OCI-LY3 (cell line): ENCODE data around the gene GFRA1.

Experiments
- H2AFZ ChIP-seq: fragments of 200-600, 300-600 bp; shearing (Covaris generic); 2 replicates; pipeline ENCODE4 v1.6.0; 2014; ENCODE audit warnings: antibody characterized with exemption, low read depth, low read length
- H3K27ac ChIP-seq: fragments of 200-600, 300-600 bp; sonication (generic); 2 replicates; pipeline ENCODE4 v1.5.1; 2014; ENCODE audit warnings: mild to moderate bottlenecking, low read length, moderate library complexity, mixed read lengths
- H3K27me3 ChIP-seq: fragments of 200-600, 300-600 bp; sonication (generic); 2 replicates; pipeline ENCODE4 v1.6.1; 2014; ENCODE audit warnings: low read depth, low read length, mixed read lengths
- H3K36me3 ChIP-seq: fragments of 200-600, 300-600 bp; sonication (generic); replicated peaks from 2 replicates; pipeline ENCODE3; 2014; ENCODE audit warnings: low read depth, low read length, mixed read lengths
- H3K4me1 ChIP-seq: fragments of 300-600, 200-600 bp; sonication (generic); 2 replicates; pipeline ENCODE4 v1.6.1; 2014; ENCODE audit warnings: low read length, mixed read lengths
- H3K4me2 ChIP-seq: fragments of 200-600, 300-600 bp; sonication (generic); 2 replicates; pipeline ENCODE4 v1.6.1; 2014; ENCODE audit warnings: low read length, mixed read lengths
- H3K4me3 ChIP-seq: fragments of 300-600, 200-600 bp; sonication (generic); 2 replicates; pipeline ENCODE4 v1.5.1; 2014; ENCODE audit warnings: antibody characterized with exemption, mild to moderate bottlenecking, low read length, moderate library complexity
- H3K79me2 ChIP-seq: fragments of 300-600, 200-600 bp; shearing (Covaris generic); 2 replicates; pipeline ENCODE4 v1.6.1; 2014; ENCODE audit warnings: mild to moderate bottlenecking, low read length, mixed read lengths
- H3K9ac ChIP-seq: fragments of 300-600, 200-600 bp; shearing (Covaris generic); 2 replicates; pipeline ENCODE4 v1.6.0; 2014; ENCODE audit warnings: mild to moderate bottlenecking, low read length, moderate library complexity
- H3K9me3 ChIP-seq: fragments of 200-600, 300-600 bp; shearing (Covaris generic); 2 replicates; pipeline ENCODE4 v1.6.1; 2014; ENCODE audit warnings: low read length, mixed read lengths; ENCODE audit not compliant: insufficient read depth
- H4K20me1 ChIP-seq: fragments of 200-600, 300-600 bp; sonication (generic); 2 replicates; pipeline ENCODE4 v1.6.1; 2016; ENCODE audit warnings: low read length, mixed read lengths; ENCODE audit not compliant: insufficient read depth
- EZH2phosphoT487 ChIP-seq: fragments of 200-600 bp; shearing (Covaris generic); IDR thresholded peaks from 2 replicates; pipeline ENCODE4 v1.6.1; 2018; ENCODE audit warnings: antibody characterized with exemption, mixed run types, low read depth
- TF ChIP-seq, protein P1 (sequence below): fragments of 200-600, 300-600 bp; sonication (generic); IDR thresholded peaks from 2 replicates; pipeline ENCODE4 v1.5.1; 2014; ENCODE audit warnings: antibody characterized with exemption, low read length, low read depth

The GFRA1 gene

DNA sequence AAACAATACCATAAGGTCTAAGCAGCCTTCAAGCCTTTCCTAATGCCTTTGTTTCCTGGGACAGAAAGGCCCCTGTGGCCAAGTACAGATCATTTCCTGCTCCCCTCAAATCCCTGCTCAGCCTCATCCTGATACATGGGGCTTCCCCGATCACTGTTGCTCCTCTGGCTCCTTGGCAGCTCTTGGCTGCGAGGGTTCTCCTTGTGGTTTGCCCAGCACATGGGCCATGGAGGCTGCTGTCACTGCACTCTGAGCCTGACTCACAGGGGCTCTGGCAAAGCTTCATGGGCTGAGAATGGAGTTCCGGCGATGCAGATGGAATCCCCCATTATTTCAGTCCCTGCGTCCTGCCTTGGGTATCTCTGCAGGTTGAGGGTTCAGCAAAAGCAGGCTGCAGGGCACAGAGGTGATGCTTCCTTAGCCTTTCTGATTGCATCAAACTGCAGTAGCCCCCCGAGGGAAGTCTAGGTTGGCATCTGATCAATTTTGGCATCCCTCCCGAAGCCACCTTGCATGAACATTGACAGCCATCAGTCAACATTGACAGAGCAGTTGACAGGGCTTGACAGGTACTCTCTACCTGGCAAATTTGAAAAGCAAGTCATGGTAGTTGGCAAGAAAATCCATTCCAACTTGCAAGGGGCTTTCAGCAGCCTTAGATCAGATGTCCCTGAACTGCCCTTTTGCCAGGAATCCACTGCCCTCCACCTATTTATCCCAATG lies 168.6 kb downstream of the GFRA1 start:
- Histone ChIP-seq H3K4me3 (no peak overlapping the region), H3K79me2 (no peaks in the 10 kb centered on the region), H3K27me3 (no peaks in the 10 kb centered on the region), H3K36me3 (no peaks in the 10 kb centered on the region), H2AFZ (no peak overlapping the region), H3K4me2 (no peak overlapping the region), H3K9me3 (no peaks in the 10 kb centered on the region), H3K9ac (no peak overlapping the region), H3K4me1 (no peaks in the 10 kb centered on the region), H3K27ac (no peak overlapping the region), H4K20me1 (no peaks in the 10 kb centered on the region)
- TF ChIP-seq, protein P1, sequence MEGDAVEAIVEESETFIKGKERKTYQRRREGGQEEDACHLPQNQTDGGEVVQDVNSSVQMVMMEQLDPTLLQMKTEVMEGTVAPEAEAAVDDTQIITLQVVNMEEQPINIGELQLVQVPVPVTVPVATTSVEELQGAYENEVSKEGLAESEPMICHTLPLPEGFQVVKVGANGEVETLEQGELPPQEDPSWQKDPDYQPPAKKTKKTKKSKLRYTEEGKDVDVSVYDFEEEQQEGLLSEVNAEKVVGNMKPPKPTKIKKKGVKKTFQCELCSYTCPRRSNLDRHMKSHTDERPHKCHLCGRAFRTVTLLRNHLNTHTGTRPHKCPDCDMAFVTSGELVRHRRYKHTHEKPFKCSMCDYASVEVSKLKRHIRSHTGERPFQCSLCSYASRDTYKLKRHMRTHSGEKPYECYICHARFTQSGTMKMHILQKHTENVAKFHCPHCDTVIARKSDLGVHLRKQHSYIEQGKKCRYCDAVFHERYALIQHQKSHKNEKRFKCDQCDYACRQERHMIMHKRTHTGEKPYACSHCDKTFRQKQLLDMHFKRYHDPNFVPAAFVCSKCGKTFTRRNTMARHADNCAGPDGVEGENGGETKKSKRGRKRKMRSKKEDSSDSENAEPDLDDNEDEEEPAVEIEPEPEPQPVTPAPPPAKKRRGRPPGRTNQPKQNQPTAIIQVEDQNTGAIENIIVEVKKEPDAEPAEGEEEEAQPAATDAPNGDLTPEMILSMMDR, result no peak
- no peak for TF ChIP-seq EZH2phosphoT487

DNA sequence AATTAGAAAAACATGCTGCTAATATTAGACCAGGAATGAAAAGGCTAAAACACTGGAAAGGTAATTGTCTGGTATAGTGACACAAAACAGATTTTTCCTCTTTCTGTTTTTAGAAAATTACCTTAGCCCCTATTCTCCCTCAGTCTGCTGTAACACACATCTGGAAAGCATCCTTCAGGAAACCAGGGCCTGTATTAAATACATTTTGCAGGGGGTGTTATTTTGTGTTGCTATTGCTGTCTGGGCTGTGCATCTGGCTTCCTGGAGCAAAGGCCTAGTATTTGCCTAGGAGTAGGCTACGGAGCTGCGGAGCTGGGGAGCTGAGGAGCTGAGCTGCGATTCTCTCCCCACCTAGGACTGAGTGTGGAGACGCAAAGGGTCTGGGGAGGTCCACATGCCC lies 169.3 kb downstream of the GFRA1 start:
- Histone ChIP-seq H3K36me3 (no peaks in the 10 kb centered on the region), H3K4me3 (no peak overlapping the region), H3K27ac (no peak overlapping the region), H3K9ac (no peak overlapping the region), H2AFZ (no peak overlapping the region), H3K27me3 (no peaks in the 10 kb centered on the region), H3K79me2 (no peaks in the 10 kb centered on the region), H3K9me3 (no peaks in the 10 kb centered on the region), H3K4me1 (no peaks in the 10 kb centered on the region), H3K4me2 (no peak overlapping the region), H4K20me1 (no peaks in the 10 kb centered on the region)
- no peak for TF ChIP-seq EZH2phosphoT487
- TF ChIP-seq, protein P1, result no peak

DNA sequence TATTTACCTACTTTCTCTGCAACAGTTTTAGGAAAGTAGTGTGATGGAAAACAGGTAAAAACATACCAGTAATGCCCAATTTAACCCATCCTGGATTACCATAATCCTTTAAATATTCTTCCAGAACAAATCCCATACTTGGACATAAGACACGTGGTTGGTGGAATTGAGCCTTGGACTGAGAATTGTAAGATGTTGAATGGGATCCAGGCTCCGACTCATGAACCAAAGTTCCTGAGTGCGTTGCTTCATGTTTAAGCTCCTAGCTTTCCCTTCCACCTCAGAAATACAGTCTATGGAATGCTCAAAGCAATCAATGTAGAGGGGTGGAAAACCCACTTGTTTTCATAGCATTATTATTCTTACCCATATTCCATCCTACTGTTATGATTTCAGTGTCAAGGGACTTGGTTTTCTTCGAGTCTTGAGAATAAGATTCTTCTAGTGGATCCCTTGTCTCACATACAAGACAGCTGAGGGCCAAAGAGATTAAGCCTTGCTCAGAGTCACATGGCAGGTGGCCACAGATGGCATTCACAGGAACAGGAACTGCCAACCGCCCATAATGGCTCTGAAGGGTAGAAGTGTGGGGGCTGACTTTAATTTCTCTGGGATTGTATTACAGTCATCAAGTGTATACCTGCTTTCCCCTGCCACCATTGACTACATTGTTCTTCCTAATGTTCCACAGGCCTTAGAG lies 171.2 kb downstream of the GFRA1 start:
- Histone ChIP-seq H3K9me3 (no peaks in the 10 kb centered on the region), H3K9ac (no peak overlapping the region), H3K27me3 (no peaks in the 10 kb centered on the region), H3K36me3 (no peaks in the 10 kb centered on the region), H3K4me3 (no peak overlapping the region), H3K4me1 (no peaks in the 10 kb centered on the region), H3K27ac (no peak overlapping the region), H3K79me2 (no peaks in the 10 kb centered on the region), H2AFZ (no peak overlapping the region), H4K20me1 (no peaks in the 10 kb centered on the region), H3K4me2 (no peak overlapping the region)
- TF ChIP-seq, protein P1, result no peak
- no peak for TF ChIP-seq EZH2phosphoT487

DNA sequence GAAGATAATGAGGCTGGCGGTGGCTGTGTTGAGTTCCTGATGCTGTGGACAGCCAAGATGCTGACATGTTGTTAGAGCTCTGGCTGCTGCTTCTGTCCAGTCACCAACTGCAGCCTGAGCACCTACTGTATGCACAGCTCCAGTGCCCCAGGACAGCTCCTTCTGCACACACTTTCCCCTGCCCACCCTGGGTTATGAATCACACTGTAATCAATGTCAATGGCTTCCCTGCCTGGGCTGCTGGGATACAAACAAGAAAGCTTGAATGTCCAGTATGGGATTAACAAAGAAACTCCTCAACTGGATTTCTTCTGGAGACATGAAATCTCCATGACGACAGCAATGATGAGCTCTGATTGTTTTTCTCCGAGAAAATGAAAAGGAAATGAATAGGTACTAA lies 172.0 kb downstream of the GFRA1 start:
- H3K9me3 ChIP-seq, result no peaks in the 10 kb centered on the region
- H3K4me2 ChIP-seq, result no peak overlapping the region
- H3K27ac ChIP-seq, result no peak overlapping the region
- no peak overlapping the region for H2AFZ ChIP-seq
- H3K9ac ChIP-seq, result no peak overlapping the region
- no peak overlapping the region for H3K4me3 ChIP-seq
- no peaks in the 10 kb centered on the region for H3K4me1 ChIP-seq
- H4K20me1 ChIP-seq, result no peaks in the 10 kb centered on the region
- H3K79me2 ChIP-seq, result no peaks in the 10 kb centered on the region
- TF ChIP-seq, protein P1, result no peak
- no peak for TF ChIP-seq EZH2phosphoT487
- no peaks in the 10 kb centered on the region for H3K27me3 ChIP-seq
- H3K36me3 ChIP-seq, result no peaks in the 10 kb centered on the region
